DOHH2 (cell line): Measurements from ENCODE around the gene ANKRD13B.

Experiments used
- H3F3A ChIP-seq: fragments of 200-600 bp; sonication (generic), shearing (Covaris generic); 2 replicates; pipeline ENCODE4 v1.6.0; 2016; ENCODE audit warnings: antibody characterized with exemption, mild to moderate bottlenecking; ENCODE audit not compliant: control insufficient read depth, insufficient read depth
- H3K27ac ChIP-seq: fragments of 200-600 bp; sonication (generic); 2 replicates; pipeline ENCODE4 v1.5.1; 2014; ENCODE audit warnings: low read depth, mild to moderate bottlenecking, low read length, moderate library complexity
- H3K27me3 ChIP-seq: fragments of 200-600 bp; sonication (generic); 2 replicates; pipeline ENCODE4 v1.6.1; 2014; ENCODE audit warnings: mild to moderate bottlenecking, low read length, mixed read lengths; ENCODE audit not compliant: control insufficient read depth
- H3K36me3 ChIP-seq: fragments of 200-600 bp; sonication (generic); 2 replicates; pipeline ENCODE4 v1.6.1; 2014; ENCODE audit warnings: mild to moderate bottlenecking, low read length, moderate library complexity, mixed read lengths; ENCODE audit not compliant: control insufficient read depth
- H3K4me1 ChIP-seq: fragments of 200-600 bp; sonication (generic); 2 replicates; pipeline ENCODE4 v1.6.1; 2014; ENCODE audit warnings: mild to moderate bottlenecking, low read length, mixed read lengths; ENCODE audit not compliant: control insufficient read depth
- H3K4me2 ChIP-seq: fragments of 200-600 bp; sonication (generic); 2 replicates; pipeline ENCODE4 v1.6.0; 2014; ENCODE audit warnings: mild to moderate bottlenecking, low read length, moderate library complexity
- H3K4me3 ChIP-seq: fragments of 200-600 bp; sonication (generic); 2 replicates; pipeline ENCODE4 v1.5.1; 2014; ENCODE audit warnings: mild to moderate bottlenecking, low read length, mixed read lengths
- H3K79me2 ChIP-seq: fragments of 200-600 bp; sonication (generic); 2 replicates; pipeline ENCODE4 v1.6.1; 2014; ENCODE audit warnings: mild to moderate bottlenecking, low read length, mixed read lengths; ENCODE audit not compliant: control insufficient read depth
- H3K9me2 ChIP-seq: fragments of 200-600 bp; sonication (generic); replicated peaks from 2 replicates; pipeline ENCODE4 v1.6.1; 2014; ENCODE audit warnings: mild to moderate bottlenecking, low read length, mixed read lengths; ENCODE audit not compliant: control insufficient read depth
- H3K9me3 ChIP-seq: fragments of 200-600 bp; sonication (generic); 2 replicates; pipeline ENCODE4 v1.6.1; 2014; ENCODE audit warnings: antibody characterized with exemption, low read length, mixed read lengths; ENCODE audit not compliant: control insufficient read depth, insufficient read depth
- H4K20me1 ChIP-seq: fragments of 200-600 bp; sonication (generic); 2 replicates; pipeline ENCODE4 v1.6.0; 2014; ENCODE audit warnings: low read depth, mild to moderate bottlenecking, antibody characterized with exemption, low read length, moderate library complexity; ENCODE audit not compliant: control insufficient read depth, insufficient read depth
- EZH2phosphoT487 ChIP-seq: fragments of 200-600 bp; sonication (generic); IDR thresholded peaks from 2 replicates; pipeline ENCODE4 v1.6.1; 2017; ENCODE audit warnings: borderline replicate concordance, mild to moderate bottlenecking, antibody characterized with exemption, low read length, moderate library complexity, mixed read lengths
- TF ChIP-seq, protein P1 (sequence below): fragments of 200-600 bp; sonication (generic); IDR thresholded peaks from one replicate; pipeline ENCODE4 v1.5.1; 2014; ENCODE audit warnings: antibody characterized with exemption, mild to moderate bottlenecking, low read depth, low read length; ENCODE audit not compliant: poor library complexity, severe bottlenecking

ANKRD13B gene

GRCh38 chr17:29608986-29609385, 16.1 kb downstream of the ANKRD13B start:
- H3K36me3 ChIP-seq = peaks cover 10% of the 10 kb centered on the region; the same call in 1 of the 2 replicates
- H3K27ac ChIP-seq = no peak overlapping the region
- H3K4me1 ChIP-seq = peaks cover 15% of the 10 kb centered on the region
- no peaks in the 10 kb centered on the region for H3F3A ChIP-seq
- no peaks in the 10 kb centered on the region for H3K27me3 ChIP-seq
- H3K79me2 ChIP-seq = peaks cover 7% of the 10 kb centered on the region
- no peak for TF ChIP-seq EZH2phosphoT487
- TF ChIP-seq, protein P1, sequence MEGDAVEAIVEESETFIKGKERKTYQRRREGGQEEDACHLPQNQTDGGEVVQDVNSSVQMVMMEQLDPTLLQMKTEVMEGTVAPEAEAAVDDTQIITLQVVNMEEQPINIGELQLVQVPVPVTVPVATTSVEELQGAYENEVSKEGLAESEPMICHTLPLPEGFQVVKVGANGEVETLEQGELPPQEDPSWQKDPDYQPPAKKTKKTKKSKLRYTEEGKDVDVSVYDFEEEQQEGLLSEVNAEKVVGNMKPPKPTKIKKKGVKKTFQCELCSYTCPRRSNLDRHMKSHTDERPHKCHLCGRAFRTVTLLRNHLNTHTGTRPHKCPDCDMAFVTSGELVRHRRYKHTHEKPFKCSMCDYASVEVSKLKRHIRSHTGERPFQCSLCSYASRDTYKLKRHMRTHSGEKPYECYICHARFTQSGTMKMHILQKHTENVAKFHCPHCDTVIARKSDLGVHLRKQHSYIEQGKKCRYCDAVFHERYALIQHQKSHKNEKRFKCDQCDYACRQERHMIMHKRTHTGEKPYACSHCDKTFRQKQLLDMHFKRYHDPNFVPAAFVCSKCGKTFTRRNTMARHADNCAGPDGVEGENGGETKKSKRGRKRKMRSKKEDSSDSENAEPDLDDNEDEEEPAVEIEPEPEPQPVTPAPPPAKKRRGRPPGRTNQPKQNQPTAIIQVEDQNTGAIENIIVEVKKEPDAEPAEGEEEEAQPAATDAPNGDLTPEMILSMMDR = no peak
- H4K20me1 ChIP-seq = peaks cover 2% of the 10 kb centered on the region; the same call in 1 of the 2 replicates
- H3K4me2 ChIP-seq = no peak overlapping the region
- no peak overlapping the region for H3K4me3 ChIP-seq
- H3K9me3 ChIP-seq = no peaks in the 10 kb centered on the region
- H3K9me2 ChIP-seq = no peaks in the 10 kb centered on the region

- H3K79me2 ChIP-seq = no peaks in the 10 kb centered on the region
- H3K4me2 ChIP-seq = no peak overlapping the region
- TF ChIP-seq, protein P1 = no peak
- TF ChIP-seq EZH2phosphoT487 = no peak
- H3K27ac ChIP-seq = no peak overlapping the region
- no peak overlapping the region for H3K4me3 ChIP-seq
- peaks cover 19% of the 10 kb centered on the region for H3K4me1 ChIP-seq
- peaks cover 8% of the 10 kb centered on the region for H4K20me1 ChIP-seq
- H3K9me3 ChIP-seq = no peaks in the 10 kb centered on the region
- H3K9me2 ChIP-seq = no peaks in the 10 kb centered on the region
- H3K27me3 ChIP-seq = no peaks in the 10 kb centered on the region
- H3K36me3 ChIP-seq = peaks cover 10% of the 10 kb centered on the region; the same call in 1 of the 2 replicates
- no peaks in the 10 kb centered on the region; the same call in 1 of the 2 replicates for H3F3A ChIP-seq
These were observed 17.5 kb downstream of the ANKRD13B start for GRCh38 chr17:29610395-29610794.

GRCh38 chr17:29611351-29612093, 18.6 kb downstream of the ANKRD13B start:
- Histone ChIP-seq H3K4me3 (no peak overlapping the region), H3K36me3 (peaks cover 10% of the 10 kb centered on the region; the same call in 1 of the 2 replicates), H3K9me3 (no peaks in the 10 kb centered on the region), H3K4me2 (no peak overlapping the region), H3K79me2 (no peaks in the 10 kb centered on the region), H4K20me1 (peaks cover 12% of the 10 kb centered on the region), H3F3A (no peaks in the 10 kb centered on the region; the same call in 1 of the 2 replicates), H3K4me1 (peaks cover 31% of the 10 kb centered on the region), H3K27ac (no peak overlapping the region), H3K27me3 (peaks cover 10% of the 10 kb centered on the region), H3K9me2 (no peaks in the 10 kb centered on the region)
- TF ChIP-seq, protein P1 = no peak
- no peak for TF ChIP-seq EZH2phosphoT487
